Activated CD4-positive, alpha-beta T cell treated with anti-CD3 and anti-CD28 coated beads, Interleukin-2, amount 10 ng/mL, durations not matched to agents 7 days and 5 days (primary cell): ENCODE data around the gene IFFO2. TPM values are rescaled to one million over a fixed set of nuclear protein-coding genes. Genes with fewer than 3 reads are reported as not detected.

Source experiments
- CTCF ChIA-PET: fragments of 350-600 bp; sonication (Branson Sonifier 250); formaldehyde crosslinking; loops from one replicate; lab custom pipeline; 2021; ENCODE audit warnings: antibody characterized with exemption; lab: Charles Lee
- POLR2A ChIA-PET: fragments of 350-600 bp; sonication (Branson Sonifier 250); formaldehyde crosslinking; loops from one replicate; lab custom pipeline; 2021; ENCODE audit warnings: antibody characterized with exemption; lab: Charles Lee
- DNase-seq: peaks from one replicate; pipeline ENCODE4 v3.0.0-alpha.2; 2020
- H3K27ac Mint-ChIP-seq: one replicate; pipeline ENCODE4 v1.8.0; 2021; ENCODE audit warnings: mild to moderate bottlenecking, moderate library complexity, mixed read lengths
- H3K27me3 Mint-ChIP-seq: one replicate; pipeline ENCODE4 v1.8.0; 2021; ENCODE audit warnings: mixed read lengths
- H3K36me3 Mint-ChIP-seq: one replicate; pipeline ENCODE4 v1.8.0; 2021; ENCODE audit warnings: low read depth, mixed read lengths
- H3K4me1 Mint-ChIP-seq: one replicate; pipeline ENCODE4 v1.8.0; 2021; ENCODE audit warnings: mixed read lengths
- H3K4me3 Mint-ChIP-seq: one replicate; pipeline ENCODE4 v1.8.0; 2021; ENCODE audit warnings: mild to moderate bottlenecking, moderate library complexity, mixed read lengths
- H3K9me3 Mint-ChIP-seq: one replicate; pipeline ENCODE4 v1.8.0; 2021; ENCODE audit warnings: mixed read lengths
- total RNA-seq, 2 experiments: library from RNA; stranded (reverse); gene quantifications; one replicate each; pipeline ENCODE4 v1.2.3, GENCODE V29; 2021

The IFFO2 gene
- total RNA-seq, 2 experiments from 2014 or later = 20.4 to 21.7 TPM

DNA sequence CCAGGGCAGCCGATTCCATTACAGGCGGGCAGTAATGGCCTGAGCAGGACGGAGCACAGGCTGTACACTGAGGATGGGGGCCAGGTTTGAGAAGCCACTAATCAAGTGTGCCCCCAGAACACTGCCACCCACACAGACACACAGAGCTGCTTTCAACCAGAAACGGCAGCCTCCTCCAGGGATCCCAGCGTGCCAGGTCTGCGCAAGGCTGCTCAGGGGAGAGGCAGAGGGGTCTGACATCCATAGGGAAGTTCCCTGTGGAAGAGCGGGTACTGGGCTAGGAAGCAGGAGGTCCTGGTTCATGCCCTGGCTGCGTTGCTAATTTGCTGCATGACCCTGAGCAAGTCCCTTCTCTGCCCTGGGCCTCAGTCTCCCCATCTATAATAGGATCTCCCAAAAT lies 28.1 kb downstream of the IFFO2 start:
- Mint-ChIP-seq H3K4me3 (peak overlapping the region; percentile 86), H3K27me3 (no peaks in the 10 kb centered on the region), H3K36me3 (peaks cover 3% of the 10 kb centered on the region), H3K27ac (peak overlapping the region; percentile 100), H3K9me3 (no peaks in the 10 kb centered on the region), H3K4me1 (peaks cover 80% of the 10 kb centered on the region)
- POLR2A ChIA-PET = interaction anchor here (1.4 kb wide), 1 partner anchor 26 kb away, joined by 3 read pairs; no protein-coding TSS in a partner anchor
- DNase-seq = no peak
- CTCF ChIA-PET = interaction anchor here (0.8 to 3.9 kb wide), 6 partner anchors 10 to 36 kb away, joined by 3 to 26 read pairs (median 8); no protein-coding TSS in a partner anchor

DNA sequence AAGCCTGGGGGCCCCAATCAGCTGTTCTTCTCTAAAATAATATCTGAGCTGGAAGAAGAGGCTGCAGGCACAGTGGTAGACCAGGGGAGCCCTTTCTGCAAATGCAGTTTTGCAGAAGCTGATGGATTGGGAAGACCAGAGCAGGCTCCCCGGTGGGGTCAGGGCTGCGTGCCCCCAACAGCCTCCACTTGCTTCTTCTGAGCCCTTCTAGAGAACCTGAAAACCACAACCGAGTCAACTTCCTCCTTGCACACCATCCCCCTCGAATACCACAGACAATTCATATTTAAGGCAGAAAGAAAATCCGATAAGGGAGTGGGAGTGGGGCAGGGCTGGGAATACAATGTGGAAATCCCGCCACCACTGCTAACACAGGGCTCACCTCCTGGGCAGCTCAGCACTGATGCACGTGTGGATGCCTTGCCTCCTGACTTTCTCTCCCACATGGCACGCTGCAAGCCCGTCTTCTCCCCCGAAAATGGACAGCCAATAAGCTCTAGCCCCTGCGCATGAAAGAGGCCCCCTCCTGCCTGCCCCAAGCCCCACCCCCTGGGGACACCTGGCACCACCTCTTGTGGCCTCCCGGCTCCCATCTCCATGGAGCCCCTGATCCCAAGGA lies 28.7 kb downstream of the IFFO2 start:
- ChIA-PET CTCF (interaction anchor here (0.5 to 3.9 kb wide), 15 partner anchors 7 to 657 kb away, joined by 3 to 26 read pairs (median 4); partner anchors contain the start of gene ALDH4A1), POLR2A (interaction anchor here (1.1 to 1.7 kb wide), 5 partner anchors 19 to 26 kb away, joined by 3 to 9 read pairs (median 5); no protein-coding TSS in a partner anchor)
- Mint-ChIP-seq H3K36me3 (peaks cover 3% of the 10 kb centered on the region), H3K27ac (peak overlapping the region; percentile 100), H3K9me3 (no peaks in the 10 kb centered on the region), H3K27me3 (no peaks in the 10 kb centered on the region), H3K4me1 (peaks cover 83% of the 10 kb centered on the region), H3K4me3 (peak overlapping the region; percentile 86)
- peak; percentile 59 for DNase-seq

DNA sequence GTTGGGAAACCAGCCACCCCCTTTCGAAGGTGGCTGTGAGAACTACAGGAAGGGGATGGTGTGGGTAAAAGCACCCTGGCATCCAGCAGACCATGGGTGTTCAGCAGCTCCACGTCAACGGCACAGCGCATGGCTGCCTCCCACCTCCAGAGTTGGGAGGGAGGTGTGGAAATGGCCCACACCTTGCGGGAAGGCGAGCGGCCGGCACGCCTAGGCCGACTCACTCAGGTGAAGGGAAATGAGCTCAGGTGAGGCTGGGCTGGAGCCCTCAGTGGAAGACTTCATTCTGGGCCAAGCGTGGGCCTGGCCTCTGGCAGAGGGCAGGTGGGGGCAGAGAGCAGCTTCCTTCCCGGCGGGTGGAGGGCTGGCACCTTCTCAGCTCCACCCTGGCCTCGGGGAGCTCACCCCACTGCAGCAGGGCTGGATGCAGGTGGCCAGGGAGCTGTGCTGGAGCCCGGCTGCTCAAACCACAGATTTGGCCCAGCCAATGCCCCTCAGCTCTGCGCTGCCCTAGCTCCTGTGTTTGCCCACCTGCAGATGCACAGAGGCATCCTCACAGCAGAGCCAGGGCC lies 29.3 kb downstream of the IFFO2 start:
- Mint-ChIP-seq H3K9me3 (no peaks in the 10 kb centered on the region), H3K36me3 (peaks cover 3% of the 10 kb centered on the region), H3K27me3 (no peaks in the 10 kb centered on the region), H3K4me1 (peaks cover 78% of the 10 kb centered on the region), H3K4me3 (peak overlapping the region; percentile 86), H3K27ac (peak overlapping the region; percentile 100)
- DNase-seq = peak; percentile 42
- POLR2A ChIA-PET = interaction anchor here (0.6 to 1.7 kb wide), 7 partner anchors 19 to 36 kb away, joined by 3 to 9 read pairs (median 4); no protein-coding TSS in a partner anchor
- CTCF ChIA-PET = interaction anchor here (0.8 to 3.9 kb wide), 17 partner anchors 8 to 177 kb away, joined by 3 to 26 read pairs (median 4); partner anchors contain the start of gene ALDH4A1

DNA sequence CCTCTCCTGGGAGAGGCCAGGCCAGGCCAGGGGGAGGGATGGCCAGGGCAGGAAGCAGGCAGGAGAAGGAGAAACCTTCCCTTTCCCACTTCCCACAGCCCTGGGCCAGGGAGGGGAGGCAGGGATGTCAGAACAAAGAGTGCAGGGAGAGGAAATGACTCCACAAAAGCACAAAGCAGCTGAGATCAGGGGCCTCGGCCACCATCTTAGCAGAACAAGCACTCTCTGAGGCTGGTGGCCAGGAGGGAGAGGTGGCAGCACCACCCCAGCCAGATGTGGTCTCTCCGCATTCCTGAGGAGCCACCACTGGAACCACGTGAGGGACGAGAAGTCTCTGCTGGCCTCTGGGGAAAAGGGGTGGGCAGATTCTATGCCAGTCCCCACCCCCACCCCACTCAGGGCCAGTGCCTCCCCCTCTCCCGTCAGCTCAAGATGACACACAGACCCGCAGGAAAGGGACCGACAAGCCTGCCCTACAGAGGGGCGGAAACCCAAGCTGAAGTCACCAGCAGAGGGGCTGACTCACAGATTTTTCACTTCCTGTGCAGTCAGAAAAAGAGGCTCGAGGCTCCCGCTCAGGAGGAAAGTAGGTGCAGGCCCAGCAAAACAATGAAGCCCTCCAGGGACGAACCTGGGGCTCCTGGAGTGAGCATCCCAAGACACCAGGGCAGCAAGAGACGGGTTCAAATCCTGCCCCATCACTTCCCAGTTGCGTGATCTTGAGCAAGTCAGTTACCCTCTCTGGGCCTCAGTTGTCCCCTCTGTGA lies 30.0 kb downstream of the IFFO2 start:
- Mint-ChIP-seq H3K4me3 (peak overlapping the region; percentile 86), H3K9me3 (no peaks in the 10 kb centered on the region), H3K36me3 (peaks cover 3% of the 10 kb centered on the region), H3K4me1 (peaks cover 77% of the 10 kb centered on the region), H3K27ac (peak overlapping the region; percentile 100), H3K27me3 (no peaks in the 10 kb centered on the region)
- peak; percentile 89 for DNase-seq
- POLR2A ChIA-PET = interaction anchor here (0.6 to 1.7 kb wide), 5 partner anchors 20 to 36 kb away, joined by 3 to 9 read pairs (median 4); no protein-coding TSS in a partner anchor
- CTCF ChIA-PET = interaction anchor here (1.0 to 3.9 kb wide), 15 partner anchors 9 to 178 kb away, joined by 3 to 26 read pairs (median 5); partner anchors contain the start of gene ALDH4A1

DNA sequence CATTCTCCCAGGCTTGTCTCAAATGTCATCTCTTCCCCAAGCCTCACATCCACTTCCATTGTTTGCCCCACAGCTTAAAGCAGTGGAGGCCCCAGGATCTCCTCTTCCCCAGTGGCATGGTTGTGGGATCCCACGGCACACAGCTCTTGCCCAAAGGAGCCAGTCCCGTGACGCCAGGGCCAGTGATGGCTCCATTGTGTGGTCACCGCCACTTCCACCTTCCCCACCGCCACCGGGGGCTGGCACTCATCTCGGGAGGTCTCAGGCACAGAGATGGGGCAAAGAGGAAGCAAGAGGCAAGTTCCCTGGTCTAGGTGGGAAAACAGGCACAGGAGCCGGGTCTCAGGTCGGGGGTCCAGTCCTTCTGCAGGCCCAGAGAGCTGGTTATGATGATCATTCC lies 31.2 kb downstream of the IFFO2 start:
- H3K9me3 Mint-ChIP-seq = no peaks in the 10 kb centered on the region
- CTCF ChIA-PET = interaction anchor here (1.0 to 3.9 kb wide), 5 partner anchors 12 to 151 kb away, joined by 3 to 26 read pairs (median 7); no protein-coding TSS in a partner anchor
- POLR2A ChIA-PET = interaction anchor here (0.6 kb wide), 1 partner anchor 198 kb away, joined by 4 read pairs; no protein-coding TSS in a partner anchor
- H3K36me3 Mint-ChIP-seq = peaks cover 3% of the 10 kb centered on the region
- no peak overlapping the region for H3K4me3 Mint-ChIP-seq
- H3K27ac Mint-ChIP-seq = peak overlapping the region; percentile 86
- peaks cover 69% of the 10 kb centered on the region for H3K4me1 Mint-ChIP-seq
- DNase-seq = no peak
- no peaks in the 10 kb centered on the region for H3K27me3 Mint-ChIP-seq

DNA sequence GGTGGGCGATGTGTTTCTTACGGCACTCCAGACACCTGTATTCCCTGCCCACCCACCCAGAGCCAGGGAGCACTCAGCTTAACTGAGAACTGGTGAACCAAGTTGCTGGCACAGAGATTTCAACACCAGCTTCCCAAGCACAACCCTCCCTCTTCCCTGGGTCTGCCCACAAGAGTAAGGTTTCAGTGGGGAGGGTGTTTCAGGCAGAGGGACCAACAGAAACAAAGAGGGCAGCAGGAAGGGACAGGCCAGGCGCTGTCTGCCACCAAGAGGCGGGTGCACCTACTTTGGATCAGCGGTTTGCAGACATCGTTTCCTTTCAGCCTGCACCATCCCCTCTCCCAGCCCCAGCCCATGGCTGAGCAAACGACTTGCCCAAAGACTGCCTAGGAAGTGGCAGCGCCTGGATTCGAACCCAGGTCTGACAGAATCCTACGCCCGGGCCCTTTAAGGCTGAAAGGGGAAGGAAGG lies 32.2 kb downstream of the IFFO2 start:
- ChIA-PET POLR2A (interaction anchor here (0.6 kb wide), 1 partner anchor 324 kb away, joined by 5 read pairs; no protein-coding TSS in a partner anchor), CTCF (interaction anchor here (1.0 to 2.9 kb wide), 7 partner anchors 12 to 152 kb away, joined by 3 to 10 read pairs (median 4); no protein-coding TSS in a partner anchor)
- DNase-seq = peak; percentile 33
- Mint-ChIP-seq H3K9me3 (no peaks in the 10 kb centered on the region), H3K4me3 (peak overlapping the region; percentile 51), H3K4me1 (peaks cover 63% of the 10 kb centered on the region), H3K27ac (peak overlapping the region; percentile 86), H3K36me3 (peaks cover 3% of the 10 kb centered on the region), H3K27me3 (no peaks in the 10 kb centered on the region)

DNA sequence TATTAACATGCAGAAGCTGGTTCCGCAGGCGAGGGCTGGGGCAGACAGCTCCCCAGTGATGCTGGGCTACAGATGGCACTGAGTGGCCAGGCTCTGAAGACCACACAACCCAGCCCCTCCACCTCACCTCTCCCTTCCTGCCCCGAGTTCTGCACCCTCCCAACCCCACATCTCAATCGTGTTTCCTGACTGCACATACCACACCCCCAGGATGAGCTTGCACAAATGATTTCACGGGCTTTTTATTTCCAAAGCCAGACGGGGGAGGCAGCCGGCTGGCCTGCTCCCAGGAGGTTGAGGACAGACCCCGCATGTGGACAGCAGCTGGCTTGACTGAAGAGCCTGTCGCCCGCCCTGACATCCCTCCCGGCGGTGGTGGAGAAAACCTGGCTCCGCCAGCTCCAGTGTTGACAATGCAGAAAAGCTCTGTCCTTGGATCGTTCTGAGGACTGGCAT lies 32.7 kb downstream of the IFFO2 start:
- H3K4me1 Mint-ChIP-seq = peaks cover 59% of the 10 kb centered on the region
- POLR2A ChIA-PET = interaction anchor here (0.6 kb wide), 1 partner anchor 32 kb away, joined by 4 read pairs; no protein-coding TSS in a partner anchor
- no peaks in the 10 kb centered on the region for H3K27me3 Mint-ChIP-seq
- DNase-seq = peak; percentile 36
- peaks cover 3% of the 10 kb centered on the region for H3K36me3 Mint-ChIP-seq
- CTCF ChIA-PET = interaction anchor here (1.1 to 1.6 kb wide), 5 partner anchors 11 to 153 kb away, joined by 3 to 8 read pairs (median 4); no protein-coding TSS in a partner anchor
- peak overlapping the region; percentile 86 for H3K27ac Mint-ChIP-seq
- H3K4me3 Mint-ChIP-seq = peak overlapping the region; percentile 51
- H3K9me3 Mint-ChIP-seq = no peaks in the 10 kb centered on the region

DNA sequence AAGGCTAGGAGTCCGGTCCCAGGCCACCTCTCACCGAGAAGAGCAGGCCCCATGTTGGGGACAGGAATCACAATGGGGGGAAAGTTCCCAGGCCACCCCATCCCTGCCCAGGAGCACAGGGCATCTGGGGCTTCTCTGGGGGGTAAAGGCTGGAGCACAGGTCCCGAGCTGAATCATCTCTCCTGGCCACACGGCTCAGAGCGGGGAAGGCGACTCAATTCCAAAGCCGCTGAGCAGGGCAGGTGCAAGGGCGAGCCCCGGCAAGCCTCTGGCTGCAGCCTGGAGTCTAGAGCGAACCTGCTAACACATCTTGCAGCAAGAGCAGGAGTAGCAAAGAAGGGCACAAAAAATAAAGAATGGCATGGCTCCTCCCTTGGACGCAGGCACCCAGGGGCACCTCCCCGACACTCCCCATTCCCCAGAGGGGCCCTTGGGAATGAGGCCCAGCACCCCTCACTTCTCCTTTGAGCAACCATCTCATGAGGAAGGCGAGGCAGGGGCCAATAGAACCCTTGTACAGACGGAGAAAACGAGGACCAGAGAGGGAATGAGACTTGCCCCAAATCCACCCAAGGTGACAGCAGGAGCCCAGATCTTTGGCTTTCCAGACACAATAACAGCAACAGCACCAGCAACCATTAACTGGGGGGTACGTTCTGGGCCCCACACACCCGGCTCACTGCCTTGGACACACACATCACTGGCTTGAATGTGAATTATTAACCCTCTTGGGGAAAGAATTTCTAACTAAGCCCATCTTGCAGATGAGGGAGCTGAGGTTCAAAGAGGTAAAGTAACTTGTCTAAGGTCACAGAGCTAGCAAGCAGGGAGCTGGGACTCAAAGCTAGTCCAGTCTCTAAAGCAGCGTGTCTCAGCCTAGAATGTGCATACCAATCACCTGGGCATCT lies 33.4 kb downstream of the IFFO2 start:
- peaks cover 54% of the 10 kb centered on the region for H3K4me1 Mint-ChIP-seq
- CTCF ChIA-PET = interaction anchor here (0.9 to 2.4 kb wide), 7 partner anchors 10 to 340 kb away, joined by 3 to 14 read pairs (median 4); no protein-coding TSS in a partner anchor
- peak overlapping the region; percentile 86 for H3K27ac Mint-ChIP-seq
- H3K9me3 Mint-ChIP-seq = no peaks in the 10 kb centered on the region
- H3K36me3 Mint-ChIP-seq = peaks cover 3% of the 10 kb centered on the region
- H3K4me3 Mint-ChIP-seq = peak overlapping the region; percentile 51
- POLR2A ChIA-PET = interaction anchor here (0.6 kb wide), 1 partner anchor 33 kb away, joined by 4 read pairs; no protein-coding TSS in a partner anchor
- no peaks in the 10 kb centered on the region for H3K27me3 Mint-ChIP-seq
- no peak for DNase-seq

DNA sequence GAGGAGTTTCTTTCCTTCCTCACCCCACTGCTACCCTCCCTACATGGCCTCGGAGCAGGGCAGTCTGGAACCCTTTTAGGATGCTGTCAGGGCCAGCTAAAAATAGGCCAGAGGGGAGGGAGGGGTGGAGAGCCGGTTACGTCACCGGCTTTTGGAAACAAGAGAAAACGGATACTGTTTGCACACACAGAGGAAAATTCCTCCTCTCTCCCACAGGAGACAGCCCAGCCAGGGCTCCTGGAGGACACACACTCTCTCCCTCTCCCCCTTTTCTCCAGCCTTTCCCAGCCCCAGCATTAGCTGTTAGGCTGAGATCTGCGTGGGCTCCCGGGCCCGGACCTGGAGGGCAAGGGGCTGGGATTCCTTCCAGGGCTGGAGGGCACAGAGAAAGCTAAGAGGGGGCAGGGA lies 34.2 kb downstream of the IFFO2 start:
- POLR2A ChIA-PET = no interaction called here
- no peak for DNase-seq
- Mint-ChIP-seq H3K4me3 (no peak overlapping the region), H3K27ac (no peak overlapping the region), H3K27me3 (no peaks in the 10 kb centered on the region), H3K9me3 (no peaks in the 10 kb centered on the region), H3K4me1 (peaks cover 46% of the 10 kb centered on the region), H3K36me3 (peaks cover 3% of the 10 kb centered on the region)
- CTCF ChIA-PET = interaction anchor here (0.9 to 2.4 kb wide), 4 partner anchors 9 to 341 kb away, joined by 3 to 14 read pairs (median 4); no protein-coding TSS in a partner anchor

DNA sequence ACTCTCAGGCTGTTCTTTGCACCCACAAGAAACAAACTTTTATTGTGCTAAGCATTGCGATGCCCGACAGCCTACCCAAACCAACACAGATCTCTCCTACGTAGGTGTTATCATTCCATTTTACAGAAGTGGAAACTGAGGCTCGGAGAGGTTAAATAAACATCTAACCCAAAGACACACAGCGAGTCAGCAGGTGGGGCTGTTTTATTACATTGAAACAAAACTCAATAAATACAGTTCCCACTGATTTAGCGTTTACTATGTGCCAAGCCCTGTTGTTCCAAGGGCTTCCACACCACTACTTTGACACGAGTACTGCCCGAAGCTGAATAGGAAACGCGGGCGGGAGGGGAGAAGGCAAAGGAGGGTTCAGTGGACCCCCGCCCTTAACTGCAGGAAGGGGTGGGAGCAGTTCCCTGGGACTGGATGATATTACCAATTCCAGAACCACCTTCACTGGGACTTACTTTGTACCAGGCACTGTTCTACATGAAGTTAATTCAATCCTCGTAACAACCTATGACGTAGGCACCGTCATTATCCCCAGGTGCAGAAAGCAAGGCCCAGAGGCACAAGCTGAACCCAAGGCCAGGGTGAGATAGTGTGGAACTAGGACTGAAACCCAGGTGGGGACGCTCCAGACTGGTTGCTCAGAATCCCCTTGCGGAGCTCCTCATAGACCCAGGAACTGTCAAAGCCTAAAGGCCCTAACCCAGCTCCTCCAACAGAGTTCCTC lies 34.8 kb downstream of the IFFO2 start:
- ChIA-PET POLR2A (no interaction called here), CTCF (interaction anchor here (0.8 to 2.4 kb wide), 4 partner anchors 9 to 71 kb away, joined by 3 to 14 read pairs (median 4); no protein-coding TSS in a partner anchor)
- no peak overlapping the region for H3K4me3 Mint-ChIP-seq
- H3K27me3 Mint-ChIP-seq = no peaks in the 10 kb centered on the region
- no peak for DNase-seq
- H3K36me3 Mint-ChIP-seq = peaks cover 3% of the 10 kb centered on the region
- peak overlapping the region; percentile 66 for H3K27ac Mint-ChIP-seq
- H3K4me1 Mint-ChIP-seq = peaks cover 41% of the 10 kb centered on the region
- no peaks in the 10 kb centered on the region for H3K9me3 Mint-ChIP-seq
